Measurements from ENCODE around the gene STYK1.

STYK1 gene

DNA sequence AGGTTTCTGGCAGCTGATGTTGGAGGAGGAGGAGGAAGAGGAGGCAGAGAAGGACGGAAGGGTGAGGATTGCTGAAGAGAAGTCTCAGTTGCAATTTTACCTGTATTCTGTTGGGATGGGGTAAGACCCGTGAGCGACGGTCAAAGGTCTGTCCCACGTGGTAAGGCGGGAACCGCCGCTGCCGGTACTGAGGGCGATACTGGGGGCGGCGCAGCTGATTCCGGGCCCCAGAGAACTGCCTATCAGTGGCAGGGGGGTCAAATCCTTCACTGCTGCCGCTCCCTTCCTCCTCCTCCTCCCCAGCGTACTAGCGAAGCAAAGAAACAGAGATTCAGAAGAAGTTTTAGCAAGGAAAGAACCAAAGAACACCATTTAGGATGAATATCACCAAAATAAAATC, 36.0 kb upstream of the STYK1 start:
- DNase-seq (ENCODE audit: low read depth), result no peak
- TF ChIP-seq, protein P1, sequence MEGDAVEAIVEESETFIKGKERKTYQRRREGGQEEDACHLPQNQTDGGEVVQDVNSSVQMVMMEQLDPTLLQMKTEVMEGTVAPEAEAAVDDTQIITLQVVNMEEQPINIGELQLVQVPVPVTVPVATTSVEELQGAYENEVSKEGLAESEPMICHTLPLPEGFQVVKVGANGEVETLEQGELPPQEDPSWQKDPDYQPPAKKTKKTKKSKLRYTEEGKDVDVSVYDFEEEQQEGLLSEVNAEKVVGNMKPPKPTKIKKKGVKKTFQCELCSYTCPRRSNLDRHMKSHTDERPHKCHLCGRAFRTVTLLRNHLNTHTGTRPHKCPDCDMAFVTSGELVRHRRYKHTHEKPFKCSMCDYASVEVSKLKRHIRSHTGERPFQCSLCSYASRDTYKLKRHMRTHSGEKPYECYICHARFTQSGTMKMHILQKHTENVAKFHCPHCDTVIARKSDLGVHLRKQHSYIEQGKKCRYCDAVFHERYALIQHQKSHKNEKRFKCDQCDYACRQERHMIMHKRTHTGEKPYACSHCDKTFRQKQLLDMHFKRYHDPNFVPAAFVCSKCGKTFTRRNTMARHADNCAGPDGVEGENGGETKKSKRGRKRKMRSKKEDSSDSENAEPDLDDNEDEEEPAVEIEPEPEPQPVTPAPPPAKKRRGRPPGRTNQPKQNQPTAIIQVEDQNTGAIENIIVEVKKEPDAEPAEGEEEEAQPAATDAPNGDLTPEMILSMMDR (IDR thresholded peaks at IDR 0.05; ENCODE audit: low read depth, low read length, missing control alignments), result no peak
- no peak overlapping the region for H3K4me3 ChIP-seq (ENCODE audit: low read depth, low read length)
- in situ Hi-C loops (cut with HindIII; ENCODE audit: low sequenced_read_pairs), result no loop called here

DNA sequence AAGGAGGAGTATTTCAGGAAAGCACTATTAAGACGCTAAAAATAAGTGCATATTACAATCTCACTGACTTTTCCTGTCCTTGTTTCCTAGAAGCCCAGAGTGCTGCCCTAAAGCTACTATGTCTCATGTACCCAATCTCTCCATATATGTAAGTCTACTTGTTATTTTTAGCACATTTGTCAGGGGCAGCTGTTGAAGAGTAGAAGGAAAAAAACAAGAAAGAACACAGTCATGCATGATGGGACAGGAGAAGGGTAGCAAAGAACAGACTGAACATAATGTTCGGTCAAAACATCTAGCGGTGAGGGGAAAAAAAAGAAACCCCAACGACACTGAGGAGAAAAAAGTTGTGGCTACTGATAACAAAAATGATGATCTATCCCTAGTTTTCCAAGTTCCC, 35.0 kb upstream of the STYK1 start:
- TF ChIP-seq, protein P1 (IDR thresholded peaks at IDR 0.05; ENCODE audit: low read depth, low read length, missing control alignments), result no peak
- in situ Hi-C loops (cut with HindIII; ENCODE audit: low sequenced_read_pairs), result no loop called here
- no peak overlapping the region for H3K4me3 ChIP-seq (ENCODE audit: low read depth, low read length)
- no peak for DNase-seq (ENCODE audit: low read depth)

DNA sequence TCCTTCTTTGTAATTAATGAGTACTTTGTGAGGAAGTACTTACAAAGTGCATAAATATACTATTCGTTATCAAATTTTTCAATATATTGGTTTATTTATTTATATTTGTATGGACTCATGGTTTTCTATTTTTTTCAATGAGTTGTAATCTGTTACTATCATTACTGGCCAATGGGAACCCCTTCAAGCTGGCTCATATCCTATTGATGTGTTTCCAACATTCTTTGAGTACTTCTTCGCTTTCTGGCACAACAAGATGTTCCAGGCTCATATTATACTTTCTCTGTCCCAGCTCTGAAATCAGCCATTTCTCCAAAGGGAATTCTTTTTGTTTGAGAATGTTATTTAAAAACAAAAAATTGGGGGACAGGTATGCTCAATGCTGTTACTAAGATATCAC, 31.8 kb upstream of the STYK1 start:
- in situ Hi-C loops (cut with HindIII; ENCODE audit: low sequenced_read_pairs), result no loop called here
- no peak overlapping the region for H3K4me3 ChIP-seq (ENCODE audit: low read depth, low read length)
- peak; percentile 45 for DNase-seq (ENCODE audit: low read depth)
- TF ChIP-seq, protein P1 (IDR thresholded peaks at IDR 0.05; ENCODE audit: low read depth, low read length, missing control alignments), result no peak

DNA sequence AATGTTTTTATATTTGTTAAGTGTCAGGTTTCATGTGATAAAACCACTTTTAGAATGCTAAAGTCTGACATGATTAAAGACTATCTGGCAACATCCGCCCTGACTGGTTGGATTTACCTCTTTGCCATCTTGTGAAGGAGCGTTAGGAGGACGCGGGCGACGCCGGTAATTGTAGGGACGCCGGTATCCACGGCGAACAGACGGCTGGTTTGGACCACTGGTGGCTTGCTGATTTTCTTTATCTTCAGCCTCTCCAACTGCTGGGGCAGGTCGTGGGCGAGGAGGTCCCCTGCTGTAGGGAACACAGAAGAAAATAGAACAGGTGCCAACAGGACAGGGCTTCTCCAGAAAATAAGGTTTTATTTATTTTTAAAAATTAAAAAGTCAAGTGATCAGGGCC, 28.0 kb upstream of the STYK1 start:
- in situ Hi-C loops (cut with HindIII; ENCODE audit: low sequenced_read_pairs), result no loop called here

DNA sequence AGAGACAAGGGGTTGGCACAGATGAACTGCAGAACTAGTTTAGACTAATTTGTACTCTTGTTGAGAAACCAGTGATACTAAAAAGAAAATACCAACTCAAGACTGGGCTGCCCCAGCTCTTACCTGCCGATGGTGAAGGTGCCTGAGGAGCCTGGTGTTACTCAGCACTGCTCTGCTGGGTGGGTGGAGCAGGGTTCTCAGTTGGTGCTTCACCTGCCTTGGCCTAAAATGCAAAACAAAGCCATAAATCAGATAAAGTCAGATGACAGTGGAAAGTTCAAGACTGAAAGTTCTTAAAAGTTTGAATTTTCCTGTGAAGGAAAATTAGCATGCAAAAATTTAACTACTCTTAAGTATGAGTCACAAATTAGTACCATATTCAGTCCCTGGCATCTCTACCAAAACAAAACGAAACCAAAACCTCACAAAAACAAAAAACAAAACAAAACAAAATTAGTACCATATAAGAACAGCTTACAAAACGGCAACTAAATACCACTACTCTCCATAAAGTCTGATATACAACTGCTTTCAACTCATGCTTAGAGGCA, 27.4 kb upstream of the STYK1 start:
- in situ Hi-C loops (cut with HindIII; ENCODE audit: low sequenced_read_pairs), result no loop called here
- no peak for DNase-seq (ENCODE audit: low read depth)
- TF ChIP-seq, protein P1 (IDR thresholded peaks at IDR 0.05; ENCODE audit: low read depth, low read length, missing control alignments), result no peak
- no peak overlapping the region for H3K4me3 ChIP-seq (ENCODE audit: low read depth, low read length)

More for the DNA sequence above, 28.0 kb upstream of the STYK1 start:
- DNase-seq (ENCODE audit: low read depth), result no peak
- no peak overlapping the region for H3K4me3 ChIP-seq (ENCODE audit: low read depth, low read length)
- TF ChIP-seq, protein P1 (IDR thresholded peaks at IDR 0.05; ENCODE audit: low read depth, low read length, missing control alignments), result no peak

DNA sequence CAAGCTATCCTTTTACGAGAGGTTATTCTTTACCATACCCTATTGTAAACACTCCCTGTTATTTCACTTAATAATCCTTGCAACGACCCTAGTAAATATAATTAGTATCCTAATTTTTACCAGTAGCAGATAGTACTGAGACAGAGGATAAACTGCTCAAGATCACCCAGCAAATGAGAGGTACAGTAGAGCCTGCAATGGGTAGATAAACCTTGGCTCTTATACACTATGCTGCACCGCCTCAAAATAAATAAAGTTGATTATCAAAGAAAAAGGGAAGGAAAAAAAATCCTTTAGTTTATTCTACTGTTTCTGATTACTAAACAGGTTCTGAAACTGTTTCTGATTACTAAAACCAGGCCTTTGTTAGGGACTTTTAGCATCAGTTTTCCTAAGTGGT, 26.7 kb upstream of the STYK1 start:
- TF ChIP-seq, protein P1 (IDR thresholded peaks at IDR 0.05; ENCODE audit: low read depth, low read length, missing control alignments), result no peak
- in situ Hi-C loops (cut with HindIII; ENCODE audit: low sequenced_read_pairs), result no loop called here
- H3K4me3 ChIP-seq (ENCODE audit: low read depth, low read length), result no peak overlapping the region
- no peak for DNase-seq (ENCODE audit: low read depth)

Measured in astrocyte of the cerebellum (primary cell).